Subcutaneous abdominal adipose tissue (tissue), 5 donors: ENCODE results near the gene IGFALS.

ENCODE experiments used
- H3K27ac ChIP-seq: one replicate; pipeline ENCODE4 v1.7.0; 2013; ENCODE audit warnings: low read depth, mild to moderate bottlenecking, inconsistent platforms, low read length, moderate library complexity
- H3K27me3 ChIP-seq, 5 donors: one replicate each; pipeline ENCODE4 v1.7.0; 2013; ENCODE audit warnings: low read length in 5 of 5, inconsistent platforms in 1 of 5; ENCODE audit not compliant: control insufficient read depth in 5 of 5, insufficient read depth in 4 of 5
- H3K36me3 ChIP-seq, 5 donors: one replicate each; pipeline ENCODE4 v1.7.0; 2013; ENCODE audit warnings: low read length in 5 of 5; ENCODE audit not compliant: control insufficient read depth in 5 of 5, insufficient read depth in 5 of 5
- H3K4me1 ChIP-seq, 5 donors: one replicate each; pipeline ENCODE4 v1.7.0; 2013; ENCODE audit warnings: low read length in 5 of 5, mild to moderate bottlenecking in 3 of 5, moderate library complexity in 1 of 5; ENCODE audit not compliant: control insufficient read depth in 5 of 5, insufficient read depth in 5 of 5
- H3K4me3 ChIP-seq, 5 donors: one replicate each; pipeline ENCODE4 v1.7.0; 2013; ENCODE audit warnings: low read length in 5 of 5, low read depth in 1 of 5
- H3K9ac ChIP-seq, 5 donors: one replicate each; pipeline ENCODE4 v1.7.0; 2013; ENCODE audit warnings: low read length in 5 of 5, mild to moderate bottlenecking in 4 of 5, moderate library complexity in 3 of 5
- H3K9me3 ChIP-seq, 5 donors: one replicate each; pipeline ENCODE4 v1.7.0; 2013; ENCODE audit warnings: low read length in 5 of 5; ENCODE audit not compliant: control insufficient read depth in 5 of 5
- donor health status: healthy.
- donor health status: healthy.
- donor health status: healthy.
- donor health status: healthy.
- donor health status: healthy.

Gene IGFALS

DNA sequence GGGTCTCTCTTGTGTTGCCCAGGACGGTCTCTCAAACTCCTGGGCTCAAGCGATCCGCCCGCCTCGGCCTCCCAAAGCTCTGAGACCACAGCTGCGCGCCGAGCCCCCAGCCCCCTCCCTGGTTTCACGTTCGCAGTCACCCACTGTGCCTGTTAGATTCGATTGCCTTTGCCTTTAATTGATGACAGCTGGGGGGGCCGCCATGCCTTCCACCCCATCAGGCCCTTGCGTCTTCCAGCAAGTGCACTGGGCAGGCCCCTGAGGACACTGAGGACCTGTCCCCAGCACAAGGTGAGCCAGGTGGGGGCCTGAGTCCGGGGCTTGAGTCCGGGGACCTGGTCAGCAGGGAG, 3.3 kb downstream of the IGFALS start:
- Histone ChIP-seq H3K27ac (no peak overlapping the region), H3K9ac (no peak overlapping the region), H3K4me3 (no peak overlapping the region), H3K27me3 (no peaks in the 10 kb centered on the region), H3K36me3 (peaks cover 0 to 63% (median 43%) of the 10 kb centered on the region in 5 donors), H3K4me1 (peaks cover 0 to 5% (median 1%) of the 10 kb centered on the region in 5 donors), H3K9me3 (no peaks in the 10 kb centered on the region)

DNA sequence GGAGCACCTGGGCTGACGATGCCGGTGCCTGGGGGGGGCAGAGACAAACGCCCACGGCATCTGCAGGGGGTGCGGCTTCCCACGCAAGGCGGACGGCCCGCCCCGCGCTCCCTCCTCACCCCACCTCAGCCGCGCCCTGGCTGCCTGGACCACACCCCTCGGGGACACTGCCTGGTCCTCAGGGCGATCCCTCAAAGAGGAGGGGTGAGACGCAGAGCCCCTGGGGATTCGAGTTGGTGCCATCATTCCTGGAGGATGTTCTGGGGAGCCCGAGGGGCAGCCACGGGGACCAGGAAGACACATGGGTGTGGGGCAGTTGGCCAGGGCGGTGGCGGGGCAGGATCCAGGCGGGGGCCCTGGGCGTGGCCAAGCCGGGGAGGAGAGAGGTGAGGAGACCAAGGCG, 3.9 kb downstream of the IGFALS start:
- Histone ChIP-seq H3K4me1 (peaks cover 0 to 9% (median 5%) of the 10 kb centered on the region in 5 donors), H3K36me3 (peaks cover 0 to 66% (median 43%) of the 10 kb centered on the region in 5 donors), H3K27me3 (no peaks in the 10 kb centered on the region), H3K9ac (no peak overlapping the region), H3K9me3 (no peaks in the 10 kb centered on the region), H3K4me3 (no peak overlapping the region), H3K27ac (no peak overlapping the region)

GRCh38 chr16:1788708-1789100, 4.8 kb downstream of the IGFALS start:
- H3K4me3 ChIP-seq = no peak overlapping the region
- no peak overlapping the region for H3K27ac ChIP-seq
- no peak overlapping the region for H3K9ac ChIP-seq
- H3K36me3 ChIP-seq = peaks cover 0 to 66% (median 43%) of the 10 kb centered on the region in 5 donors
- H3K9me3 ChIP-seq = no peaks in the 10 kb centered on the region
- no peaks in the 10 kb centered on the region for H3K27me3 ChIP-seq
- H3K4me1 ChIP-seq = peaks cover 0 to 16% (median 10%) of the 10 kb centered on the region in 5 donors

DNA sequence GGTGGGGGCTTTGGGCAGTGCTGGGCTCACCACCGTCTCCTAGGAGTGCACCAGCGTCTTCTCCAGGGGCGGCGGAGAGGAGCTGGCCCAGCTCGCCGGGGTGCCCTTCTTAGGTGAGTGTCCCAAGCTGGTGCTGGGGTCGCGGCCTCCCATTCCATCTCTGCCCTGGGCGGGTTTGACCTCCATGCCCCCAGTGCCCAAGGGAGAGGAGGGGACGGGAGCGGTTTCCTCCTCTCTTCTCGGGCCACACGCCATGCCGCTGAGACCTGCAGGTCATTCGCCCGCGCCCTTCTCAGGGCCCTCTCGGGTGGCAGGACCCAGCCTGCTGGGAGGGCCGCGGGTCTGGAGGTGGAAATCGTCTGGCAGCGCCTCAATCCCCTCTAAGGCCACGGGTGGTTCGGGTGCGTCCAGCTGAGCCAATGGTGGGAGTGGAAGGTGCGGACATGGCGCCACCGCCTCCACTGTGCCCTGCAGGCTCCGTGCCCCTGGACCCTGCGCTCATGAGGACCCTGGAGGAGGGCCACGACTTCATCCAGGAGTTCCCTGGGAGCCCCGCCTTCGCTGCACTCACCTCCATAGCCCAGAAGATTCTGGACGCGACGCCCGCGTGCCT, 5.3 kb downstream of the IGFALS start:
- Histone ChIP-seq H3K4me3 (no peak overlapping the region), H3K36me3 (peaks cover 0 to 66% (median 43%) of the 10 kb centered on the region in 5 donors), H3K9ac (no peak overlapping the region), H3K27me3 (no peaks in the 10 kb centered on the region), H3K27ac (no peak overlapping the region), H3K4me1 (peaks cover 0 to 20% (median 15%) of the 10 kb centered on the region in 5 donors), H3K9me3 (no peaks in the 10 kb centered on the region)

DNA sequence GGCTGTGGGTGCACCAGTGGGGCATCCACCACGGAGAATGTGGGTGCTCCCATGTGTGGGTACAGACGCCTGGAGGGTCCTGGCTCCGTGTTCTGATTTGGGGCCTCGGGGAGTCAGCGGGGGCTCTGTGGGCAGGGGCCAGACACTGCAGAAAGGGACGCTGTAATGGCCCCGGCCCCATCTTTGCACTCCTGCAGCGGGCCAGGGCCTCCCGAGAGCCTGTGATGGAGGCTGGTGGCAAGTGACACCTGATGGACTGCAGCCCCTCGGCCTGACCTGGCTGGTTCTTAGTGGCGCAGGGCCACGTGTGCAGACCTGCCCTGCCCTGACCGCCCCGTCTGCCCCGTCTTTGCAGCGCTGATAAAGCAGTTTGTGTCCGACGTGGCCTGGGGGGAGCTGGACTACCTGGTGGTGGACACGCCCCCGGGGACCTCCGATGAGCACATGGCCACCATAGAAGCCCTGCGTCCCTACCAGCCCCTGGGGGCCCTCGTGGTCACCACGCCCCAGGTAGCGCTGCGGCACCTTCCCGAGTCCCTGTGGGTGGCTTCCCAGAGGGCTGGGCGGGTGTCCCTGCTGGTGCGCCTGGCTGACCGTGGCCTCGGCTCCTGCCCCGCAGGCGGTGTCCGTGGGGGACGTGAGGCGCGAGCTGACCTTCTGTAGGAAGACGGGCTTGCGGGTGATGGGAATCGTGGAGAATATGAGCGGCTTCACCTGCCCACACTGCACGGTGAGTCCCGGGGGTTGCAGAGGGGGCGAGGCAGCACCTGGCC, 6.0 kb downstream of the IGFALS start:
- no peak overlapping the region for H3K4me3 ChIP-seq
- no peaks in the 10 kb centered on the region for H3K27me3 ChIP-seq
- no peaks in the 10 kb centered on the region for H3K9me3 ChIP-seq
- H3K9ac ChIP-seq = no peak overlapping the region
- no peak overlapping the region for H3K27ac ChIP-seq
- H3K4me1 ChIP-seq = peaks cover 0 to 22% (median 16%) of the 10 kb centered on the region in 5 donors
- peaks cover 0 to 66% (median 43%) of the 10 kb centered on the region in 5 donors for H3K36me3 ChIP-seq

DNA sequence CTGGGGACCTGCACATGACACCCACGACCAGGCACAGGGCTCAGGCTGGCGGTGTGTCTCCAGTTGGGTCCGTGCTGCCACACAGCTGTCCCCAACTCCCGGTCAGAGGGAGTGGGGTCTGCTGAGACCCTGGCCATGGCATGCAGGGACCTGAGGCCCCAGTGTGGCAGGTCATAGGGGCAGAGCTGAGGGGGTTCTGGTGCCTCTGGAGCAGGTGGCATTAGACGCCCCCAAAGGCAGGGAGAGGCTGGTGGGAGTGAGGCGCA, 6.5 kb downstream of the IGFALS start:
- H3K27ac ChIP-seq = no peak overlapping the region
- H3K27me3 ChIP-seq = no peaks in the 10 kb centered on the region
- no peaks in the 10 kb centered on the region for H3K9me3 ChIP-seq
- peaks cover 0 to 22% (median 16%) of the 10 kb centered on the region in 5 donors for H3K4me1 ChIP-seq
- H3K4me3 ChIP-seq = no peak overlapping the region
- H3K9ac ChIP-seq = no peak overlapping the region
- H3K36me3 ChIP-seq = peaks cover 0 to 66% (median 43%) of the 10 kb centered on the region in 5 donors

GRCh38 chr16:1786242-1787055, 7.1 kb downstream of the IGFALS start:
- no peak overlapping the region for H3K9ac ChIP-seq
- peaks cover 0 to 27% (median 22%) of the 10 kb centered on the region in 5 donors for H3K4me1 ChIP-seq
- H3K9me3 ChIP-seq = no peaks in the 10 kb centered on the region
- H3K27ac ChIP-seq = no peak overlapping the region
- H3K4me3 ChIP-seq = no peak overlapping the region
- H3K27me3 ChIP-seq = no peaks in the 10 kb centered on the region
- peaks cover 0 to 60% (median 39%) of the 10 kb centered on the region in 5 donors for H3K36me3 ChIP-seq

GRCh38 chr16:1785846-1786170, 7.7 kb downstream of the IGFALS start:
- H3K27me3 ChIP-seq = no peaks in the 10 kb centered on the region
- peak overlapping the region in 1 of 5 donors; percentile 1 for H3K9ac ChIP-seq
- H3K4me1 ChIP-seq = peaks cover 0 to 34% (median 28%) of the 10 kb centered on the region in 5 donors
- no peak overlapping the region for H3K27ac ChIP-seq
- no peak overlapping the region for H3K4me3 ChIP-seq
- H3K36me3 ChIP-seq = peaks cover 0 to 58% (median 40%) of the 10 kb centered on the region in 5 donors
- no peaks in the 10 kb centered on the region for H3K9me3 ChIP-seq

DNA sequence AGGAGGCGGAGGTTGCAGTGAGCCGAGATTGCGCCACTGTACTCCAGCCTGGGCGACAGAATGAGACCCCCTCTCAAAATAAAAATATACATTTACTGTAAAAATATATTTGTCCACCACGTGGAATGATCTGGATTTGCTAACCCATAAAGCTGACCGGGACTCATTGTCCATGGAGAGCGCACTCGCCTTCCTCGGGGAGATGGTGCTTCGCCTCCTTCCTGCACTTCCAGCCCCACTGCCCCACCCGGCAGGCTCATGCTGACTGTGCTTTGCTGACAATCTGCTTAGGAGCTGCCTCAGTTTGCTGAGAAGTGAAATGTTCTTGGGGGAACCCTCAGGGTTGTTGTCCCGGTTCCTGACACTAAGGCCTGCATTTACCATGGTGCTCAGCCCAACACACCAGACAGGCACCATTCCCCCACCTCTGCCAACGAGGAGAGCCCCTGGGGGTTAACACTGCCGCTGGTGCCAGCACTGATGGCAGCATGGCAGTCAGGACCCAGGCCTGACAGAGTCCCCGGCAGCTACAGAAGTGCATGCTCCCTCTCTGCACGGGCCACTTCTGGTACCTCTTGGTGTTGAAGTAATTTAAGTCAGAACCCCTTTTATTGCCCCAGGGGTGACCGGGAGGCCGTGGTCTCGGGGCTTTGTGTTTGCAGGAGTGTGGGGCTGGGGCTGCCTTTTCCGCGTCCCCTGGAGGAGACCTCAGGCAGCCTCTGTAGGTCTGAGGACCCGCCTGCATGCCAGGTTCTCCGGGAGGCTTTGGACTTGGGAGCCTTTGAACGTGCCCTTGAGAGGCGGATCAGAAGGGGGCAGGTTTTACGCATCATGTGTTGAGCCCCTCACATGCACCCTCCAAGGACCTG, 8.3 kb downstream of the IGFALS start:
- H3K4me3 ChIP-seq = no peak overlapping the region
- H3K27me3 ChIP-seq = no peaks in the 10 kb centered on the region
- no peak overlapping the region for H3K27ac ChIP-seq
- no peaks in the 10 kb centered on the region for H3K9me3 ChIP-seq
- peak overlapping the region in 1 of 5 donors; percentile 1 for H3K9ac ChIP-seq
- H3K36me3 ChIP-seq = peaks cover 0 to 54% (median 40%) of the 10 kb centered on the region in 5 donors
- H3K4me1 ChIP-seq = peaks cover 0 to 40% (median 31%) of the 10 kb centered on the region in 5 donors
